Stomach (tissue), 9 donors: ENCODE data around the gene MALRD1. TPM values are rescaled to one million over a fixed set of nuclear protein-coding genes. Genes with fewer than 3 reads are reported as not detected.

Experiments used
- DNase-seq, 2 donors: peaks; one replicate each; pipeline versions ENCODE4 v3.0.0 to v3.0.0-alpha.2; 2013 to 2019
- H3K27ac ChIP-seq, 5 donors: fragments of 200-600 bp in 4 of 5; sonication (generic) in 4 of 5; one replicate each; pipeline ENCODE4 v1.5.1; 2013 to 2019; ENCODE audit warnings: mild to moderate bottlenecking in 1 of 5, moderate library complexity in 1 of 5
- H3K27me3 ChIP-seq, 3 donors: fragments of 200-600 bp; sonication (generic); one replicate each; pipeline ENCODE4 v1.5.1; 2017 to 2019; ENCODE audit warnings: mixed run types in 1 of 3
- H3K36me3 ChIP-seq, 4 donors: fragments of 200-600 bp; sonication (generic); 1 replicate in 3 of 4; 2 replicates in 1 of 4; pipeline ENCODE4 v1.5.1; 2016 to 2019
- H3K4me1 ChIP-seq, 4 donors: fragments of 200-600 bp; sonication (generic); one replicate each; pipeline ENCODE4 v1.5.1; 2016 to 2019
- H3K4me3 ChIP-seq, 4 donors: fragments of 200-600 bp; sonication (generic) in 3 of 4; one replicate each; pipeline ENCODE4 v1.5.1; 2016 to 2019; ENCODE audit warnings: mild to moderate bottlenecking in 1 of 4
- H3K9me3 ChIP-seq, 4 donors: fragments of 200-600 bp; sonication (generic); one replicate each; pipeline ENCODE4 v1.5.1; 2016 to 2019
- EP300 ChIP-seq: sonication (generic); formaldehyde crosslinking; IDR thresholded peaks from one replicate; pipeline ENCODE4 v1.6.1; 2017; ENCODE audit warnings: antibody characterized with exemption
- POLR2A ChIP-seq, 4 donors: fragments of 450-650 bp; IDR thresholded peaks; one replicate each; pipeline ENCODE4 v1.6.1; 2016; ENCODE audit warnings: antibody characterized with exemption in 4 of 4, control low read depth in 2 of 4, mild to moderate bottlenecking in 1 of 4, moderate library complexity in 1 of 4
- POLR2AphosphoS5 ChIP-seq, 3 donors: sonication (generic); formaldehyde crosslinking; IDR thresholded peaks; one replicate each; pipeline ENCODE4 v1.6.1; 2016; ENCODE audit warnings: antibody characterized with exemption in 3 of 3
- WGBS, 5 donors: extraction: QIAGEN DNeasy Blood & Tissue Kit in 3 of 5; methylation state at CpG; one replicate each; pipeline versions ENCODE4 v1.1.5 to v1.1.7; 2013 to 2018; 5-methylcytosine and 5-hydroxymethylcytosine counted together
- intact Hi-C: fragments of 100-400 bp; cut with DNase I; formaldehyde crosslinking; loops from one replicate; pipeline ENCODE4 v1.15.1; 2023; ENCODE audit warnings: low total_unique reads
- polyA plus RNA-seq, 3 donors: library from polyadenylated mRNA; stranded (reverse); fragments of 200-250 nt; gene quantifications; one replicate each; pipeline ENCODE4 v1.2.3, GENCODE V29; 2013
- total RNA-seq, 5 donors: library from RNA; depleted of rRNA; stranded (reverse); fragments of >200 nt; gene quantifications; one replicate each; pipeline versions ENCODE4 v1.1.0 to v1.2.3, GENCODE V29; 2014 to 2016
- TF ChIP-seq, protein P1 (sequence below), 7 experiments: fragments of 450-650 bp in 4 of 7; fragments of 200-600 bp in 3 of 7; sonication (generic) in 3 of 7; IDR thresholded peaks; one replicate each; pipeline ENCODE4 v1.5.1; 2016 to 2019; ENCODE audit warnings: antibody characterized with exemption in 7 of 7, control low read depth in 2 of 7, mild to moderate bottlenecking in 1 of 7
- donor health status: healthy with polysubstance abuse.
- donor health status: Bipolar disorder and iron deficiency.
- donor health status: healthy.

MALRD1 gene
- total and polyA plus RNA-seq, 8 donors = 0.10 to 9.7 (median 0.94) TPM; not detected in 2

DNA sequence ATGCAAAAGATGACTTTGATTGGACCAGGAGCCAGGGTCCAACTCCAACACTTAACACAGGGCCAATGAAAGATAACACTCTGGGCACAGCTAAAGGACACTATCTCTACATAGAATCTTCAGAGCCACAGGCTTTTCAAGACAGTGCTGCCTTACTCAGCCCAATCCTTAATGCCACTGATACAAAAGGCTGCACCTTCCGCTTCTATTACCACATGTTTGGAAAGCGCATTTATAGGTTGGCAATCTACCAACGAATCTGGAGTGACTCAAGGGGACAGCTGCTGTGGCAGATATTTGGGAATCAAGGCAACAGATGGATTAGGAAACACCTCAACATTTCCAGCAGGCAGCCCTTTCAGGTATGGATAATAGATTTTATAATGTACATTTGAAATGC, 160.7 kb downstream of the MALRD1 start:
- Histone ChIP-seq H3K4me3 (no peak overlapping the region), H3K9me3 (peaks cover 0 to 5% (median 1%) of the 10 kb centered on the region in 4 donors), H3K27ac (no peak overlapping the region), H3K27me3 (no peaks in the 10 kb centered on the region), H3K36me3 (no peaks in the 10 kb centered on the region), H3K4me1 (no peaks in the 10 kb centered on the region)
- no peak for DNase-seq
- 71 to 79% (median 74%) methylated on average over 3 of the region's 3 CpGs for WGBS, 5 donors
- intact Hi-C loops = no loop called here
- TF ChIP-seq EP300 = no peak
- no peak for TF ChIP-seq POLR2A (IDR thresholded peaks at IDR 0.05)
- TF ChIP-seq POLR2AphosphoS5 (IDR thresholded peaks at IDR 0.05) = no peak
- TF ChIP-seq, protein P1, sequence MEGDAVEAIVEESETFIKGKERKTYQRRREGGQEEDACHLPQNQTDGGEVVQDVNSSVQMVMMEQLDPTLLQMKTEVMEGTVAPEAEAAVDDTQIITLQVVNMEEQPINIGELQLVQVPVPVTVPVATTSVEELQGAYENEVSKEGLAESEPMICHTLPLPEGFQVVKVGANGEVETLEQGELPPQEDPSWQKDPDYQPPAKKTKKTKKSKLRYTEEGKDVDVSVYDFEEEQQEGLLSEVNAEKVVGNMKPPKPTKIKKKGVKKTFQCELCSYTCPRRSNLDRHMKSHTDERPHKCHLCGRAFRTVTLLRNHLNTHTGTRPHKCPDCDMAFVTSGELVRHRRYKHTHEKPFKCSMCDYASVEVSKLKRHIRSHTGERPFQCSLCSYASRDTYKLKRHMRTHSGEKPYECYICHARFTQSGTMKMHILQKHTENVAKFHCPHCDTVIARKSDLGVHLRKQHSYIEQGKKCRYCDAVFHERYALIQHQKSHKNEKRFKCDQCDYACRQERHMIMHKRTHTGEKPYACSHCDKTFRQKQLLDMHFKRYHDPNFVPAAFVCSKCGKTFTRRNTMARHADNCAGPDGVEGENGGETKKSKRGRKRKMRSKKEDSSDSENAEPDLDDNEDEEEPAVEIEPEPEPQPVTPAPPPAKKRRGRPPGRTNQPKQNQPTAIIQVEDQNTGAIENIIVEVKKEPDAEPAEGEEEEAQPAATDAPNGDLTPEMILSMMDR (IDR thresholded peaks at IDR 0.05) = no peak

DNA sequence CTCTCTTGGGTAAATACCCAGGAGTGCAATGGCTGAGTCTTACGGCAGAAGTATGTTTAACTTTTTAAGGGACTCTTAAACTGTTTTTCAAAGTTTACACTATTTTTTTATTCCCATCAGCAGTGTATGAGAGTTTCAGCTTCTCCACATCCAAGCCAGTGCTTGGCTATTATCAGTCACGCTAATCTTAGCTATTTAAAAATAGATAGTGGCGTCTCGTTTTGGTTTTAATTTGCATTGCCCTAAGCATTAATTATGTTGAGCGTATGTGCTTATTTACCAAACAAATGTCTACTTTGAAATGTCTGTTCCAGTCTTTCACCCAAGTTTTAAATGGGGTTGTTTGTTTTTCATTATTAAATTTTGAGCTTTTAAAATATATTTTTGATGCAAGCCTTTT, 164.0 kb downstream of the MALRD1 start:
- Histone ChIP-seq H3K27me3 (no peaks in the 10 kb centered on the region), H3K4me3 (no peak overlapping the region), H3K9me3 (no peaks in the 10 kb centered on the region), H3K36me3 (no peaks in the 10 kb centered on the region), H3K27ac (no peak overlapping the region), H3K4me1 (no peaks in the 10 kb centered on the region)
- intact Hi-C loops = no loop called here
- 32 to 50% (median 33%) methylated on average over 5 of the region's 5 CpGs for WGBS, 5 donors
- TF ChIP-seq POLR2AphosphoS5 (IDR thresholded peaks at IDR 0.05) (no peak), EP300 (no peak), POLR2A (IDR thresholded peaks at IDR 0.05) (no peak)
- TF ChIP-seq, protein P1 (IDR thresholded peaks at IDR 0.05) = no peak
- DNase-seq = no peak

DNA sequence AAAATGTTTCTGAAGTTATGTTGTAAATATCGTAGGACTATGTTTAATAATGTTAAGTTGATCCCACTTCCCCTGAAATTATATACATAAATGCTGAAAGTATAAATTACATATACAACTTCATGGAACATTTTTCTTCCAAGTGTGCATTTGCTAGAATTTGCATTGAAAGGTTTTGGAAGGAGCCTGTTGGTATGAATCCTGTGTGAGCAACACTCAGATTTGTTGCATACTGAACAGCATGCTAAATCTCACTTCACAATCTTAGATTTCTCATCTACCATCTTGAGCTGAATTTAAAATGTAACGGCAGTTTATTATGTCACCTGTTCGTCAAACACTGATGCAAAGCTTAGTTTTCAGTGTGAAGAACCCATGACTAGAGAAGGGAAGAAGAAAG, 172.6 kb downstream of the MALRD1 start:
- TF ChIP-seq POLR2AphosphoS5 (IDR thresholded peaks at IDR 0.05) = no peak
- no peak for TF ChIP-seq EP300
- TF ChIP-seq, protein P1 (IDR thresholded peaks at IDR 0.05) = no peak
- TF ChIP-seq POLR2A (IDR thresholded peaks at IDR 0.05) = no peak
- intact Hi-C loops = no loop called here
- 76 to 83% (median 80%) methylated on average over 3 of the region's 3 CpGs for WGBS, 5 donors

DNA sequence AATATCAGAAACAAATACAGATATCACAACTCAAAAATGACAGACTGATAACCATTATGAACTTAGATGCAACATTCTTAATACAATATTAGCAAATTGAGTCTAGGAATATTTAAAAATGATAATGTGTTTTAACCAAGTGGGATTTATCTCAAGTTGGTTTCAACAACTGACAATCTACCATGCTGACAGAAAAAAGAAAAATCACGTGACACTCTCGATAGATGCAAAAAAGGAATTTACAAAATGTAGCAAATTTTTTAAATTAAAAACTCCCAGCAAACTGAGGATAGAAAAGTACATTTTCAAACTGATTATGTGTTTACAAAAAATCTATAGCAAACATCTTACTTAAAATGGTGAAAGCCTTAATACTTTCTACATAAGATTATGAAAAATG, 177.4 kb downstream of the MALRD1 start:
- no peak overlapping the region for H3K27ac ChIP-seq
- no peaks in the 10 kb centered on the region for H3K4me1 ChIP-seq
- 79 to 89% (median 84%) methylated on average over 2 of the region's 2 CpGs for WGBS, 5 donors
- no peaks in the 10 kb centered on the region for H3K27me3 ChIP-seq
- peaks cover 0 to 14% (median 0%) of the 10 kb centered on the region in 4 donors for H3K9me3 ChIP-seq
- TF ChIP-seq, protein P1 (IDR thresholded peaks at IDR 0.05) = no peak
- no peak for TF ChIP-seq POLR2AphosphoS5 (IDR thresholded peaks at IDR 0.05)
- no peak for TF ChIP-seq POLR2A (IDR thresholded peaks at IDR 0.05)
- TF ChIP-seq EP300 = no peak
- DNase-seq = no peak
- no peaks in the 10 kb centered on the region for H3K36me3 ChIP-seq
- no peak overlapping the region for H3K4me3 ChIP-seq
- intact Hi-C loops = no loop called here

More for the DNA sequence above, 172.6 kb downstream of the MALRD1 start:
- Histone ChIP-seq H3K27me3 (no peaks in the 10 kb centered on the region), H3K27ac (no peak overlapping the region), H3K9me3 (no peaks in the 10 kb centered on the region), H3K4me1 (no peaks in the 10 kb centered on the region), H3K4me3 (no peak overlapping the region), H3K36me3 (no peaks in the 10 kb centered on the region)
- no peak for DNase-seq
